Measurements from ENCODE around the gene OTULINL. TPM values are rescaled to one million over a fixed set of nuclear protein-coding genes. Genes with fewer than 3 reads are reported as not detected.
"Not testable (repeated sequence)": the region's sequence is repeated elsewhere in the genome, so short reads cannot be mapped to it uniquely, and the experiment has no call there.

The OTULINL gene
- 9.5 and 14.6 TPM in 2 replicates for polyA plus RNA-seq (2014; cell fraction: cytosol; rRNA removed)
- 2.9 and 4.3 TPM in 2 replicates for polyA plus RNA-seq (2014; cell fraction: nucleus; rRNA removed)

GRCh38 chr5:14581106-14581890 lies at the start of gene OTULINL:
Gene OTULINL, plus strand, starts transcription at chr5:14581792. Its CDS starts 103 bp downstream, at chr5:14581895.
- peak; percentile 86 for DNase-seq (ENCODE audit: low spot score)

DNA sequence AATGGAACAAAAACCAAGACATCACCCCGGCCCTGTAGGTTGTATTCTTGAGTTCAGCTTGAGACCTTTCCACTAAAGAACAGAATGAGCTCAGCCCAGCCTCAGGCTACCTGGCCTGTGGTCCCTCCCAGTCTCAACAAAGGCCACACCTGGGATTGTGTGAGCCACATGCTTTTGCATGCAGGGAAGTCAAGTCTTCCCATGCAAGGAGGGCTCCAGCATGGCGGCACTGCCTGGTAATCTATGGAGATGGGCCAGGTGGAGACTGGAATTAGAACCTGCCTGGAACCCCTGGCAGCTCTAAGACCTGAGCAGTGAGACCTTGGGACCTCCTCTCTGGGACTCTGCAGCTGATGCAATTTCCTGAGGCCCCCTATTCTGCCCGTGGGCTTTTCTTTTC lies 49.4 kb upstream of the OTULINL start:
- no peak for DNase-seq (ENCODE audit: low spot score)

- DNase-seq (ENCODE audit: low spot score), result no peak
Observed at GRCh38 chr5:14534773-14535172, 46.8 kb upstream of the OTULINL start.

DNA sequence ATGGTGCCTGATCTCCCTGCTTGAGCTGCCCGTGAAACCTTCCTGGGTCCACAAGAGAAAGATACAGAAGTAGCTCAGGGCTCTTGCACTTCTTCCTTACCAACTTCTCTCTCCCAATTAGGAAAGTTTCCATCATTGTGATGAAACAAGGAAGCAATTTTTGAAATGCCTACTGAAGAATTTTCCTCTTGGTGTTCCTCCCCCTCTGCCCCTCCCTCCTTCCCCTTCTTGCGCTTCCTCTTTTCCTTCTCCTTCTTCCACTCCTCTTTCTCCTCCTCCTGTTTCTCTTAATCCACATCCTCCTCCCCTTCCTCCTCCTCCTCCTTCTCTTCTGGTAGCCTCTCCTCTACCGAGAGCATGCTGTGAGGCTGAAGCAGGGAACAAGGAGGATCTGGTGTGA lies 36.3 kb upstream of the OTULINL start:
- DNase-seq (ENCODE audit: low spot score), result no peak

- no peak for DNase-seq (ENCODE audit: low spot score)
Observed at GRCh38 chr5:14545862-14546261, 35.7 kb upstream of the OTULINL start.

- no peak for DNase-seq (ENCODE audit: low spot score)
Observed at GRCh38 chr5:14547666-14548065, 33.9 kb upstream of the OTULINL start.

DNA sequence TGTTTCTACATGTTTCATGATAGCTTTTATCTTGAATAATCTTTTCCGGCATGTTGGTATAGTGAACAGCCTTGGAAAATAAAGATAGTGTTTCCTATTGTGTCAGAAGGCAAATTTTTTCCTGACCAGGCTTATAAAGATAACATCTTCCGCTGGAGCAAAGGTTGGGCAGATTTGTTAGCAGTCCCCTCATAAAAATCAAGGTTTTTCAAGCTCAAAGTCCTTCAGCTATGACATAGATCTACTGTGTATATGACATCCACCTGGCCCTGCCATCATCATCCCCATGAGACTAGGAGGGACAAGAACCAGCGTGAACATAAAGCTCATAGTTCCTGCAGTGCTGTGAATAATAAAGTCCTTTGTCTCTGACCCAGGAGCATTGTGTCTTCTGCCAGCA lies 30.4 kb upstream of the OTULINL start:
- DNase-seq (ENCODE audit: low spot score), result no peak

GRCh38 chr5:14552017-14552416 lies 29.6 kb upstream of the OTULINL start:
- DNase-seq (ENCODE audit: low spot score), result no peak

DNA sequence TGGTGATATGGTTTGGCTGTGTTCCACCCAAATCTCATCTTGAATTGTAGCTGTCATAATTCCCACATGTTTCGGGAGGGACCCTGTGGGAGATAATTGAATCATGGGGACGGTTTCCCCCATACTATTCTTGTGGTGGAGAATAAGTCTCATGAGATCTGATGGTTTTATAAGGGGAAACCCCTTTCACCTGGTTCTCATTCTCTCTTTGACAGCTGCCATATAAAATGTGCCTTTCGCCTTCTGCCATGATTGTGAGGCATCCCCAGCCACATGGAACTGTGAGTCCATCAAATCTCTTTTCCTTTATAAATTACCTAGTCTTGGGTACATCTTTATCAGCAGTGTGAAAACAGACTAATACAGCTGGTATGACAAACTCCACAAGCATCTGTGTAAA lies 27.3 kb upstream of the OTULINL start:
- DNase-seq (ENCODE audit: low spot score), result not testable (repeated sequence)

- no peak for DNase-seq (ENCODE audit: low spot score)
Observed at GRCh38 chr5:14556015-14556414, 25.6 kb upstream of the OTULINL start.

DNA sequence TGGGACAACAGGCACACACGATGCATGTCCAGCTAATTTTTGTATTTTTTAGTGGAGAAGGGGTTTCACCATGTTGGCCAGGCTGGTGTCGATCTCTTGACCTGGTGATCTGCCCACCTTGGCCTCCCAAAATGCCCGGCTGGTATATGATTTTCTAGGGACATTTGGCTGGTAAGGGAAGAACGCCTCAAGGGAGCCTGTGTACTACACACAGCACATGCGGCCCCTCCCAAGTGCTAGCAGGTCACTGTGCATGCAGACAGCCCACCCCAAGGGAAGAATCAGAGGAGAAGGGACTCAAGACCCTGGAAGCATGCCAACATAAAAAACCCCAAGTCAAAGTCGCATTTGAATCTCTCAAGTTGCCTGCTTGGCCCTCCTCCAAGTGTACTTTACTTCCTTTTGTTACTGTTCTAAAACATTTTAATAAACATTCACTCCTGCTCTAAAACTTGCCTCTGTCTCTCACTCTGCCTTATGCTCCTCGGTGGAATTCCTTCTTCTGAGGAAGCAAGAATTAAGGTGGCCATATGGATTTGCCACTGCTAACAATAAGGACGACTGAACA lies 24.3 kb upstream of the OTULINL start:
- no peak for DNase-seq (ENCODE audit: low spot score)

GRCh38 chr5:14557791-14558415 lies 23.7 kb upstream of the OTULINL start:
- DNase-seq (ENCODE audit: low spot score), result no peak

DNA sequence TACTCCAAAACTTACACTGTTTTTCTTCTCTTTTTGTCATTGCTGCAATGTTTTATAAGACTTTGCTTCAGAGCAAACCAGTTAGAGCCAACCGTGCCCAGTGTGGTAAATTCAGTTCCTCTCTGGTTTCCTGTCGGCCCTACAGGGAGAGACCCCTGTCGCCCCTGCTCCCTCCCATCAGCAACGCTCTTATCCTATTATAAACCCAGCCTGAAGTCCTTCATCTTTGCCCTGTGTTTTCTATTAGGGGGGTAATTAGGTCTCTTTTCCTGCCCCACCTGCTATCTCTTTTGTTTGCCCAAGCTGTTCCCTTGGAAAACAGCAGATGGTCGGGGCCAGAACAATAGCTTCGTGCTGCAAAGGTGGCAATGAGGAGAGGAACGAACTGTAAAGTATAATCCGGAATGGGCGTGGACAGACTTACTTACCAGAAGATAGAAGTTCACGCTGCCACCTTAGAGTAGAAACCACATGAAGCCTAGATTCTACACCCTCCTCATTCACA lies 21.4 kb upstream of the OTULINL start:
- DNase-seq (ENCODE audit: low spot score), result no peak

DNA sequence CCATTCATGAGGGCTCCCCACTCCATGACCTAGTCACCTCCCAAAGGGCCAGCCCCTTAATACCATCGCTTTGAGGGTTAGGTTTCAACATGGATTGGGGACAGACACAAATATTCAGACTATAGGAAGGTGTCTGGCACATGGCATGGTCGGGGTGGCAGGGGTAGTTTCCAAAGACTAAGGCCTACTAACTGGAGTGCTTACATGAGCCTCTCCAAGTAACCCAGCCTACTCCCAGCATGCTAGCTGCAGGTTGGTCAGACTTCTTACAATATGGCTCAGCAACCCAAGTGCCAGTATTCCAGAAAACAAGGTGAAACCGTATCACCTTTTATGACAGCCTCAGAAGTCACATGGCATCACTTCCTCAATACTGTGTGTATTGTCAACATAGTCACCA lies 19.9 kb upstream of the OTULINL start:
- no peak for DNase-seq (ENCODE audit: low spot score)

GRCh38 chr5:14568333-14568732 lies 13.3 kb upstream of the OTULINL start:
- DNase-seq (ENCODE audit: low spot score), result no peak

GRCh38 chr5:14569948-14570691 lies 11.5 kb upstream of the OTULINL start:
- DNase-seq (ENCODE audit: low spot score), result no peak

GRCh38 chr5:14571901-14572300 lies 9.7 kb upstream of the OTULINL start:
- no peak for DNase-seq (ENCODE audit: low spot score)

DNA sequence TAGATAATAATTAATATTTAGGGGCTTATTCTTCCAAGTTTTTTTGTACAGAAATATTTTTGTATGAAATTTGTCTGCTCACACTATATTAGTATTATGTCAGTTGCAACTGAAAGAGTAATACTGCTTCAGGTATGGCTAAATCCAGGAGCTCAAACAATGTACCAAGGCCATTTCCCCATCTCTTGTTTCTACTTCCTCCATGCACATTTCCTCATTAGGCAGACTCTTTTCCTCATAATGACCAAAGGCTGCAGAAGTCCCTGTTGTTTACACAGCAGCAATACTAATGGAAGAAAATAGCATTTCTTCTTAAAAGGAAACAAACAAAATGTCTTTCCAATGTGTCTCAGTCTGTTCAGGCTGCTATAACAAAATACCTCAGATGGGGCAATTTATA lies 9.2 kb upstream of the OTULINL start:
- no peak for DNase-seq (ENCODE audit: low spot score)

DNA sequence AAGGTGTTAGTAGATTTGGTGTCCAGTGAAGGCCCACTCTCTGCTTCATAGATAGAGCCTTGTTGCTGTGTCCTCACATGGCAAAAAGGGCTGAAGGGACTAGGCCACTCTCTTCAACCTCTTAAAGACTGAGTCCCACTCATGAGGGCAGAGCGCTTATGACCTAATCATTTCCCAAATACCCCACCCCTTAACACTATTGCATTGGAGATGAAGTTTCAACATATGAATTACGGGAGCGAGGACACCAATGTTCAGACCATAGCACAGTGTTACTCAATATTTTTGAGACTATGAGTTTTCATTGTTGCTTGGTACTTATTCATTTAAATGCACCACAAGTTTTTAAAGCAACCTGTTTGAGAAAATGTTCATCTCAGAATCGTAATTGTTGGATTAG lies 8.8 kb upstream of the OTULINL start:
- no peak for DNase-seq (ENCODE audit: low spot score)

GRCh38 chr5:14574096-14574495 lies 7.5 kb upstream of the OTULINL start:
- no peak for DNase-seq (ENCODE audit: low spot score)

- no peak for DNase-seq (ENCODE audit: low spot score)
Observed at GRCh38 chr5:14574891-14575508, 6.6 kb upstream of the OTULINL start.

All from SK-N-DZ (cell line).